ENCODE data around the gene GPR132. TPM values are rescaled to one million over a fixed set of nuclear protein-coding genes. Genes with fewer than 3 reads are reported as not detected.
A peak's percentile ranks its signal among the peaks of the same experiment; 100 is the strongest.

GPR132 gene
- total and polyA plus RNA-seq, 9 of the 15 experiments (the other 6 are each of a cell fraction or from before 2014, with no cell fraction given): 0.01 to 1.1 (median 0.25) TPM; not detected in 1

- TF ChIP-seq ZNF232 (CRISPR knock-in tag; IDR thresholded peaks at IDR 0.05) (no peak), NR2C2 (CRISPR knock-in tag; IDR thresholded peaks at IDR 0.05) (no peak), NR2C2 (tag; IDR thresholded peaks at IDR 0.05) (peak; percentile 35; the same call in 1 of the 2 replicates), HNRNPL (IDR thresholded peaks at IDR 0.05; ENCODE audit: low read depth, low read length) (no peak), TRIM24 (IDR thresholded peaks at IDR 0.05) (no peak), HMG20B (CRISPR knock-in tag; IDR thresholded peaks at IDR 0.05) (no peak), MLLT1 (IDR thresholded peaks at IDR 0.05) (no peak), HOXB6 (CRISPR knock-in tag; IDR thresholded peaks at IDR 0.05; ENCODE audit: borderline replicate concordance) (no peak), SMAD2 (IDR thresholded peaks at IDR 0.05; ENCODE audit: low read depth, low read length) (no peak), USF2 (CRISPR knock-in tag; IDR thresholded peaks at IDR 0.05) (peak; percentile 93), NEUROD1 (IDR thresholded peaks at IDR 0.05; ENCODE audit: borderline replicate concordance, low read depth, low read length, partially characterized antibody) (no peak), CBFB (CRISPR knock-in tag; IDR thresholded peaks at IDR 0.05) (no peak), HDAC3 (IDR thresholded peaks at IDR 0.05; ENCODE audit: borderline replicate concordance, partially characterized antibody) (no peak), ZNF551 (CRISPR knock-in tag; IDR thresholded peaks at IDR 0.05) (no peak), TAF9B (IDR thresholded peaks at IDR 0.05; ENCODE audit: partially characterized antibody) (no peak), SMARCE1 (IDR thresholded peaks at IDR 0.05) (no peak), THAP12 (CRISPR knock-in tag; IDR thresholded peaks at IDR 0.05) (peak; percentile 88), ZNF431 (CRISPR knock-in tag; IDR thresholded peaks at IDR 0.05) (0 out of 2 replicates have a peak, but pooled peaks have one; percentile 40)
Observed at GRCh38 chr14:105020815-105021655, 44.2 kb downstream of the GPR132 start, which contains the start of gene CDCA4 (continued).

Data from K562 (cell line).